PC-9 (cell line): ENCODE measurements around the gene SHOC2. TPM values are rescaled to one million over a fixed set of nuclear protein-coding genes. Genes with fewer than 3 reads are reported as not detected.

ENCODE experiments used
- BruUV-seq: library from RNA; stranded (reverse); fragments of 400-500 nt; replicated peaks from 2 replicates; lab custom pipeline; 2021; lab: Mats Ljungman, UMichigan
- CTCF ChIA-PET: fragments of 300-600 bp; sonication (Branson Sonifier 250); formaldehyde crosslinking; loops from one replicate; lab custom pipeline; 2022; ENCODE audit warnings: antibody characterized with exemption; lab: Charles Lee
- POLR2A ChIA-PET: fragments of 300-600 bp; sonication (Branson Sonifier 250); formaldehyde crosslinking; loops from one replicate; lab custom pipeline; 2022; ENCODE audit warnings: antibody characterized with exemption; ENCODE audit not compliant: unreplicated experiment; lab: Charles Lee
- DNase-seq, 2 experiments: peaks; one replicate each; pipeline versions ENCODE4 v3.0.0 to v3.0.0-alpha.2; 2015 to 2022; ENCODE audit warnings: mixed read lengths in 1 of 2
- H2AFZ ChIP-seq: fragments of 200-600 bp; sonication (generic); 2 replicates; pipeline ENCODE4 v1.8.1; 2017; ENCODE audit warnings: antibody characterized with exemption
- H3F3A ChIP-seq: fragments of 200-600 bp; sonication (generic); 2 replicates; pipeline ENCODE4 v1.8.1; 2017; ENCODE audit warnings: antibody characterized with exemption, mild to moderate bottlenecking, low read depth; ENCODE audit not compliant: insufficient read depth
- H3K27ac ChIP-seq: fragments of 200-600 bp; sonication (generic); 2 replicates; pipeline ENCODE4 v1.6.1; 2016; ENCODE audit warnings: mixed run types
- H3K27me3 ChIP-seq: fragments of 200-600 bp; sonication (generic); 2 replicates; pipeline ENCODE4 v1.6.1; 2016; ENCODE audit warnings: low read depth, mixed run types; ENCODE audit not compliant: insufficient read depth
- H3K36me3 ChIP-seq: fragments of 200-600 bp; sonication (generic); 2 replicates; pipeline ENCODE4 v1.6.1; 2016; ENCODE audit warnings: low read depth, mixed run types
- H3K4me1 ChIP-seq: fragments of 200-600 bp; sonication (generic); replicated peaks from 2 replicates; pipeline ENCODE4 v1.6.1; 2016; ENCODE audit warnings: mixed run types; ENCODE audit not compliant: insufficient read depth
- H3K4me2 ChIP-seq: fragments of 200-600 bp; sonication (generic); 2 replicates; pipeline ENCODE4 v1.6.1; 2017; ENCODE audit warnings: mixed run types
- H3K4me3 ChIP-seq: fragments of 200-600 bp; sonication (generic); 2 replicates; pipeline ENCODE4 v1.6.1; 2016; ENCODE audit warnings: mixed run types
- H3K79me2 ChIP-seq: fragments of 200-600 bp; sonication (generic); 2 replicates; pipeline ENCODE4 v1.6.1; 2017; ENCODE audit warnings: low read depth, mixed run types
- H3K9me2 ChIP-seq: fragments of 200-600 bp; sonication (generic); 2 replicates; pipeline ENCODE4 v1.8.1; 2017; ENCODE audit warnings: mild to moderate bottlenecking; ENCODE audit not compliant: insufficient read depth
- H3K9me3 ChIP-seq: fragments of 200-600 bp; sonication (generic); 2 replicates; pipeline ENCODE4 v1.8.1; 2016; ENCODE audit warnings: low read depth; ENCODE audit not compliant: insufficient read depth
- H4K20me1 ChIP-seq: fragments of 200-600 bp; sonication (generic); 2 replicates; pipeline ENCODE4 v1.8.1; 2017; ENCODE audit not compliant: insufficient read depth
- CTCF ChIP-seq: fragments of 200-600 bp; sonication (generic); conservative IDR thresholded peaks from 2 replicates; pipeline ENCODE4 v1.6.1; 2017; ENCODE audit warnings: mixed run types, antibody characterized with exemption, mild to moderate bottlenecking, moderate library complexity
- EZH2 ChIP-seq: fragments of 200-600 bp; sonication (generic); IDR thresholded peaks from 2 replicates; pipeline ENCODE4 v1.8.0; 2017; ENCODE audit warnings: antibody characterized with exemption, low read depth
- intact Hi-C: fragments of 100-400 bp; cut with micrococcal nuclease; formaldehyde crosslinking; loops from one replicate; pipeline ENCODE4 v1.10.0; 2022; ENCODE audit not compliant: unreplicated experiment
- total RNA-seq: library from RNA; stranded (reverse); gene quantifications from 2 replicates; pipeline ENCODE4 v1.2.3, GENCODE V29; 2021

The SHOC2 gene
- total RNA-seq, 1 experiment from 2014 or later = 20.2 TPM

GRCh38 chr10:110897184-110897583 is 22.2 kb upstream of the SHOC2 start:
- H3K79me2 ChIP-seq = no peaks in the 10 kb centered on the region
- TF ChIP-seq EZH2 (no peak), CTCF (no peak)
- no peak overlapping the region for H2AFZ ChIP-seq
- no peak overlapping the region for H3K4me2 ChIP-seq
- intact Hi-C loops = no loop called here
- BruUV-seq = no TSS peak
- no peak for DNase-seq
- H3K36me3 ChIP-seq = peaks cover 8% of the 10 kb centered on the region; the same call in 1 of the 2 replicates
- H3K9me2 ChIP-seq = no peaks in the 10 kb centered on the region
- H3K27me3 ChIP-seq = no peaks in the 10 kb centered on the region
- H3K4me3 ChIP-seq = no peak overlapping the region
- H4K20me1 ChIP-seq = no peaks in the 10 kb centered on the region
- peaks cover 10% of the 10 kb centered on the region for H3K4me1 ChIP-seq
- ChIA-PET POLR2A (no interaction called here), CTCF (no interaction called here)
- no peaks in the 10 kb centered on the region for H3K9me3 ChIP-seq
- no peak overlapping the region for H3K27ac ChIP-seq
- peaks cover 10% of the 10 kb centered on the region; the same call in 1 of the 2 replicates for H3F3A ChIP-seq

GRCh38 chr10:110898391-110898790 is 21.0 kb upstream of the SHOC2 start:
- Histone ChIP-seq H3K79me2 (no peaks in the 10 kb centered on the region), H3K36me3 (peaks cover 8% of the 10 kb centered on the region; the same call in 1 of the 2 replicates), H3F3A (peaks cover 21% of the 10 kb centered on the region; the same call in 1 of the 2 replicates), H3K9me2 (no peaks in the 10 kb centered on the region), H3K4me3 (no peak overlapping the region), H4K20me1 (no peaks in the 10 kb centered on the region), H2AFZ (no peak overlapping the region), H3K4me2 (no peak overlapping the region), H3K4me1 (peaks cover 21% of the 10 kb centered on the region), H3K27ac (no peak overlapping the region), H3K27me3 (no peaks in the 10 kb centered on the region), H3K9me3 (no peaks in the 10 kb centered on the region)
- intact Hi-C loops = no loop called here
- BruUV-seq = no TSS peak
- TF ChIP-seq EZH2 (no peak), CTCF (no peak)
- ChIA-PET POLR2A (no interaction called here), CTCF (interaction anchor here (0.5 to 0.7 kb wide), 2 partner anchors 12 to 80 kb away, joined by 6 to 7 read pairs; no protein-coding TSS in a partner anchor)
- DNase-seq = no peak

- Histone ChIP-seq H3K36me3 (no peaks in the 10 kb centered on the region), H3F3A (peaks cover 21% of the 10 kb centered on the region; the same call in 1 of the 2 replicates), H4K20me1 (no peaks in the 10 kb centered on the region), H3K79me2 (no peaks in the 10 kb centered on the region), H3K27me3 (no peaks in the 10 kb centered on the region), H3K4me3 (no peak overlapping the region), H3K27ac (no peak overlapping the region), H3K4me1 (peaks cover 21% of the 10 kb centered on the region), H3K4me2 (no peak overlapping the region), H3K9me2 (no peaks in the 10 kb centered on the region), H3K9me3 (no peaks in the 10 kb centered on the region), H2AFZ (no peak overlapping the region)
- intact Hi-C loops = no loop called here
- ChIA-PET POLR2A (no interaction called here), CTCF (no interaction called here)
- TF ChIP-seq EZH2 = no peak
- no peak for TF ChIP-seq CTCF
- no TSS peak for BruUV-seq
- no peak for DNase-seq
Observed at GRCh38 chr10:110900983-110901382, 18.4 kb upstream of the SHOC2 start.
